BE2C (cell line): ENCODE results near the gene ZNF574.

Source experiments
- DNase-seq: peaks from one replicate; pipeline ENCODE4 v3.0.0-alpha.2; 2020
- H3K27me3 ChIP-seq: fragments of 250-450 bp; sonication (Bioruptor Pico); 2 replicates; pipeline ENCODE4 v1.5.1; 2020; ENCODE audit warnings: mild to moderate bottlenecking
- H3K36me3 ChIP-seq: fragments of 250-450 bp; sonication (Bioruptor Pico); 2 replicates; pipeline ENCODE4 v1.5.1; 2020; ENCODE audit warnings: mild to moderate bottlenecking
- H3K4me1 ChIP-seq: fragments of 250-450 bp; sonication (Bioruptor Pico); 2 replicates; pipeline ENCODE4 v1.5.1; 2020
- H3K4me3 ChIP-seq: 2 replicates; pipeline ENCODE4 v1.5.1; 2011; ENCODE audit warnings: low read depth, low read length
- H3K9me3 ChIP-seq: fragments of 250-450 bp; sonication (Bioruptor Pico); 2 replicates; pipeline ENCODE4 v1.5.1; 2020
- CTCF ChIP-seq: IDR thresholded peaks from 2 replicates; pipeline ENCODE4 v1.5.1; 2012; ENCODE audit warnings: mild to moderate bottlenecking, low read depth, low read length

ZNF574 gene

DNA sequence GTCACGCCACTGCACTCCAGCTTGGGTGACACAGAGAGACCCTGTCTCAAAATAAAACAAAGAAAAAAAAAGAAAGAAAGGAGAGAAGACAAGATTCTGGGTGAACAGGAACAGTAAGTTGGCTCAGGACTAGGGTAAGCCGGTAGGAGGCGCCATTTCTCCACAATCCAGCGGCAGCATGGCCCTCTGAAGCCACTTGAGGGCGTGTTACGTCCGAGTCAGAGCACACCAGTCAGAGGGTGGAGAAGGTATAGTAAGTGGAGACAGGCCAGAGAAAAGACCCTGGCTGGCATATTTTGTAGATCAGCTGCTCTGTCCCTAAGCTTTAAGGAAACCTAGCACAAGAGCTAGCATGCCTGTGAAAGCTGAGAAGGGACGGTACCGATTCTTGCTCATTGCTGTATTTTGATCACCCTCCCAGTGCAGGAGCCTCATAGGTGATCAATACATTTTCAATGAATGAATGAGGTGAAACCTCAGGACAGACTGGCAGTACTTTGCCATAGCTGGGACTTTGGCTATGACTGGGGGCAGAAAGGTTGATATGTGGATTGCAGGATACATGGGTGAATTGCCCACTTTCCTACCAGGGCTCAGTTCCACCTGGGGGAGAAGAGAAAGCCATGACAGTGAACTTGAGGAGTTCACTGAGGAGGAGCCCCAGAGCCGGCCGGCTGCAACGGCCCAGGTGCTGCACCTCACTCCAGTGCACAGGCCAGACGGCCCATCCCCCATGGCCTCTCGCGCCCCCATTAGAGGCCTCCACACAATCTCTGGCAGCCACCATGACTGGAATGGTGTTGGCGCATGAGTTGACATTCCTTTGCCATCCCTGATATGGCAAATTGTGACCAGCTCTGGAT is 32.8 kb downstream of the ZNF574 start:
- Histone ChIP-seq H3K27me3 (no peaks in the 10 kb centered on the region), H3K4me1 (peaks cover 7% of the 10 kb centered on the region), H3K36me3 (no peaks in the 10 kb centered on the region), H3K9me3 (no peaks in the 10 kb centered on the region), H3K4me3 (no peak overlapping the region)
- peak; percentile 89 for DNase-seq
- TF ChIP-seq CTCF: peak; percentile 100

GRCh38 chr19:42109896-42110295 is 33.9 kb downstream of the ZNF574 start:
- no peak for DNase-seq
- Histone ChIP-seq H3K9me3 (no peaks in the 10 kb centered on the region), H3K36me3 (no peaks in the 10 kb centered on the region), H3K4me3 (no peak overlapping the region), H3K27me3 (no peaks in the 10 kb centered on the region), H3K4me1 (peaks cover 17% of the 10 kb centered on the region)
- TF ChIP-seq CTCF: no peak

DNA sequence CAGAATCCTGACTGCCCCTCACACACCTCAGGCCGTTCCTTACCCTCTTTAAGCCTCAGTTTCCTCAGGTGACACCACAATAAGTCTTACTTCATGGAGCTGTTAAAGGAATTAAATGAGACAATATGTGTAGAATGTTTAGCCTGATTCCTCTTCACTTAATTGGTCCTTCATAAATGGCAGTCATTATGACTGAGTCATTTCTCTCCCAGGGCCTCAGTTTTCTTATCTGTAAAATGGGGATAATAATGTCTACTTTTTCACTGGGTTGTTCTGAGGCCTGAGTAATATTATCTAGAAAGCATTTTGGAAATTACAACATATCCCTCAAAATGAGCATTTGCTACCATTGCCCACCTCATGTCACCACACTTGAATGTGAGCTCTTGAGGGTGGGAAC is 34.7 kb downstream of the ZNF574 start:
- H3K4me3 ChIP-seq: no peak overlapping the region
- no peak for TF ChIP-seq CTCF
- peaks cover 17% of the 10 kb centered on the region for H3K4me1 ChIP-seq
- H3K36me3 ChIP-seq: no peaks in the 10 kb centered on the region
- H3K9me3 ChIP-seq: no peaks in the 10 kb centered on the region
- DNase-seq: no peak
- H3K27me3 ChIP-seq: no peaks in the 10 kb centered on the region

DNA sequence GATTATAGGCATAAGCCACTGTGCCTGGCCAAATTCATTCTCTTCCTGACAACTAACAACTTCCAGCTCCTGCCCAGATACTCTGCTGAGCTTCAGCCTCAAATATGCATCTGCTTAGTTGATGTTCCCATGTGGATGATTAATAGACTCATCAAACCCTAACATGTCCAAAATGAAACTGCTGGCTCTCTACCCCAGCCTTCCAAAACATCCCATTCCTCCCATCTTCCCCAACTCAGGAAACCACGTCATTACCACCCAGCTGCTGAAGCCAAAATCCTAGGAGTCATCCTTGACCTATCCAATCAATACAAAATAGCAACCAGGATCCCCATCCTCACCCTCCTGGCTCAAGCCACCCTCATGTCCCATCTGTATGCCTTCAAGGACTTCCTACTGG is 35.4 kb downstream of the ZNF574 start:
- DNase-seq: no peak
- no peaks in the 10 kb centered on the region for H3K36me3 ChIP-seq
- H3K4me1 ChIP-seq: peaks cover 17% of the 10 kb centered on the region

GRCh38 chr19:42111811-42112210 is 35.8 kb downstream of the ZNF574 start:
- no peak for TF ChIP-seq CTCF
- Histone ChIP-seq H3K9me3 (no peaks in the 10 kb centered on the region), H3K36me3 (no peaks in the 10 kb centered on the region), H3K4me3 (no peak overlapping the region), H3K4me1 (peaks cover 17% of the 10 kb centered on the region), H3K27me3 (no peaks in the 10 kb centered on the region)
- no peak for DNase-seq

More for the DNA sequence above, 35.4 kb downstream of the ZNF574 start:
- H3K27me3 ChIP-seq: no peaks in the 10 kb centered on the region
- no peak for TF ChIP-seq CTCF
- H3K9me3 ChIP-seq: no peaks in the 10 kb centered on the region
- H3K4me3 ChIP-seq: no peak overlapping the region

- peaks cover 15% of the 10 kb centered on the region for H3K4me1 ChIP-seq
- peak; percentile 57 for TF ChIP-seq CTCF
- no peaks in the 10 kb centered on the region for H3K9me3 ChIP-seq
- peak; percentile 89 for DNase-seq
- peak overlapping the region; percentile 1 for H3K4me3 ChIP-seq
- no peaks in the 10 kb centered on the region for H3K27me3 ChIP-seq
- H3K36me3 ChIP-seq: no peaks in the 10 kb centered on the region
Observed at GRCh38 chr19:42113641-42114348, 37.8 kb downstream of the ZNF574 start.
